Astrocyte of the cerebellum (primary cell): ENCODE results near the gene SNRPA1.

Source experiments
- DNase-seq: peaks from one replicate; pipeline ENCODE4 v3.0.0-alpha.2; 2011; ENCODE audit warnings: low read depth
- H3K4me3 ChIP-seq: 2 replicates; pipeline ENCODE4 v1.5.1; 2011; ENCODE audit warnings: mild to moderate bottlenecking, low read depth, low read length, moderate library complexity
- in situ Hi-C: cut with HindIII; loops from 2 replicates; pipeline ENCODE4 v1.10.0; 2017; ENCODE audit warnings: low sequenced_read_pairs
- TF ChIP-seq, protein P1 (sequence below): IDR thresholded peaks from 2 replicates; pipeline ENCODE4 v1.5.1; 2012; ENCODE audit warnings: low read length, low read depth, moderate library complexity, mild to moderate bottlenecking; ENCODE audit errors: missing control alignments

Gene SNRPA1

DNA sequence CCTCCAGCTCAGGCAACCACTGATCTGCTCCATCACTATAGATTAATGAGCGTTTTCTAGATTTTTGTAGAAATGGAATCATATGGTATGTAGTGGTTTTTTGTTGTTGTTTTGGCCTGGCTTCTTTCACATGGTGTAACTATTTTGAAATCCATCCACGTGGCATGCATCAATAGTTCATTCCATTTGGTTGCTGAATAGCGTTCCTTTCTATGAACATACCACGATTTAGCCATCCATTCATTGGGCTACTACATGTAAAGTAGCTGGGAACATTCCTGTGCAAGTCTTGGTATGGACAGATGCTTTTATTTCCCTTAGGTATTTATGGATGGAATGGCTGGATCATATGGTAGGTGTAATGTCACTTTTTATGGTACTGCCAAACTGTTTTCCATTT, 32.5 kb downstream of the SNRPA1 start:
- TF ChIP-seq, protein P1, sequence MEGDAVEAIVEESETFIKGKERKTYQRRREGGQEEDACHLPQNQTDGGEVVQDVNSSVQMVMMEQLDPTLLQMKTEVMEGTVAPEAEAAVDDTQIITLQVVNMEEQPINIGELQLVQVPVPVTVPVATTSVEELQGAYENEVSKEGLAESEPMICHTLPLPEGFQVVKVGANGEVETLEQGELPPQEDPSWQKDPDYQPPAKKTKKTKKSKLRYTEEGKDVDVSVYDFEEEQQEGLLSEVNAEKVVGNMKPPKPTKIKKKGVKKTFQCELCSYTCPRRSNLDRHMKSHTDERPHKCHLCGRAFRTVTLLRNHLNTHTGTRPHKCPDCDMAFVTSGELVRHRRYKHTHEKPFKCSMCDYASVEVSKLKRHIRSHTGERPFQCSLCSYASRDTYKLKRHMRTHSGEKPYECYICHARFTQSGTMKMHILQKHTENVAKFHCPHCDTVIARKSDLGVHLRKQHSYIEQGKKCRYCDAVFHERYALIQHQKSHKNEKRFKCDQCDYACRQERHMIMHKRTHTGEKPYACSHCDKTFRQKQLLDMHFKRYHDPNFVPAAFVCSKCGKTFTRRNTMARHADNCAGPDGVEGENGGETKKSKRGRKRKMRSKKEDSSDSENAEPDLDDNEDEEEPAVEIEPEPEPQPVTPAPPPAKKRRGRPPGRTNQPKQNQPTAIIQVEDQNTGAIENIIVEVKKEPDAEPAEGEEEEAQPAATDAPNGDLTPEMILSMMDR, result no peak

DNA sequence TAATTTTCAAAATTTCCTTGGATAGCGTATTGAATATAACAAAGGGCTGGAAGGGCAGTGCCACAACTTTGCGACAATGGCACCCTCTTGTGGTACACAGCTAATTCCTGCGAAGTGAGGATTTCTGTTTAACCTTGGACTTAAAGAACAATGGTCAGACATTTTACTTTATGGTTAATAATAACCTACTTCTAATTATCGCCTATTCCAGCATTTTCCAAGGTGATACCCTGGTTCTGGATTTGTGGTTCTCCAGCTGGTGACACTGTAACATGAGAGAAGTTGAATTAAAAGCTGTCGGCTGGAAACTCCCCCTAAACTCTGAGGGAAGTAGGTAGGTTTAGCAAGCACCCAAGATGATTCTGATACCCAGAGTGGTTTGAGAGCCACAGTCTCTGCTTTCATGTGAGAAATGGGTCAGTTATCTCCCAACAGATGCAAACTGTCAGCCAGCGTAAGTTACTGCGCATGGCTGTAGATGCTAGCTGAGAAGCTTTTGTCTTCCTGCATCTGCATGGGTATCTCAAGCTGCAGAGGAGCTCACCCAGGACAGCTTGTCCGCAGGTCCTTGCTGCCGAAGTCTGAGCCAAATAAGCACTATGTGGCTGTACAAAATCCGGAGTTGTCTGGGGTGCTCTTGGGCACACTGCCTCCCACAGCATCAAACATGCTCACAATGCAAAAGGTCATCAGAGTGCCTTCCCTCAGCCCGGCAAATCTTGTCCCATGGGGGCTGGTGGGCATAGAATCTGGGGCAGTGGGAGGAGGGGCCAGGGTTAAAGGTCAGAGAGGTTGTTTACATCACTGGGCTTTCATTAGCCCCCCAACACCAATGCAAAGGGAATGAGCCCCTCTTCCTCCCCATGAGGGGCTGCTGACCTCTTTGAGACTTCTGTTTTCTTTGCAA, 36.6 kb downstream of the SNRPA1 start:
- DNase-seq, result peak; percentile 66
- in situ Hi-C loops, result no loop called here
- no peak overlapping the region for H3K4me3 ChIP-seq
- TF ChIP-seq, protein P1, result peak; percentile 78

More for the DNA sequence above, 32.5 kb downstream of the SNRPA1 start:
- in situ Hi-C loops, result no loop called here
- DNase-seq, result no peak
- no peak overlapping the region for H3K4me3 ChIP-seq

DNA sequence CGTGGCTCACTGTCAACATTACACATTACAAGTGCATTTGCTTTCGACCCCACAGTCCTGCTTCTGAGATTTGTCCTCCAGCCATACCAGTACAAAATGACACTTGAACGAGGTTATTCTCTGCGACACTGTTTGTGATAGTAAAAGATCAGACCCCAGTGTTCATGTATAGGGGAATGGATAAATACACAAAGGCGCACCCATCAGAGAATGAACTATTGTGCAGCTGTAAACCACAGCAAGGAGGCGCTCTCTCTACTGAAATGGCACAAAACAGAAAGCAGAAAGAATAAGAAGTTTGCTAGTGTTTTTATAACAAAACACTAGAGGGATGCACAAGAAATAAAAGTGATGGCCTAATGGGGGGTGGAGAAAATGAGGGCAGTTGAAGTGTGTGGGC, 38.3 kb downstream of the SNRPA1 start:
- TF ChIP-seq, protein P1, result peak; percentile 46

DNA sequence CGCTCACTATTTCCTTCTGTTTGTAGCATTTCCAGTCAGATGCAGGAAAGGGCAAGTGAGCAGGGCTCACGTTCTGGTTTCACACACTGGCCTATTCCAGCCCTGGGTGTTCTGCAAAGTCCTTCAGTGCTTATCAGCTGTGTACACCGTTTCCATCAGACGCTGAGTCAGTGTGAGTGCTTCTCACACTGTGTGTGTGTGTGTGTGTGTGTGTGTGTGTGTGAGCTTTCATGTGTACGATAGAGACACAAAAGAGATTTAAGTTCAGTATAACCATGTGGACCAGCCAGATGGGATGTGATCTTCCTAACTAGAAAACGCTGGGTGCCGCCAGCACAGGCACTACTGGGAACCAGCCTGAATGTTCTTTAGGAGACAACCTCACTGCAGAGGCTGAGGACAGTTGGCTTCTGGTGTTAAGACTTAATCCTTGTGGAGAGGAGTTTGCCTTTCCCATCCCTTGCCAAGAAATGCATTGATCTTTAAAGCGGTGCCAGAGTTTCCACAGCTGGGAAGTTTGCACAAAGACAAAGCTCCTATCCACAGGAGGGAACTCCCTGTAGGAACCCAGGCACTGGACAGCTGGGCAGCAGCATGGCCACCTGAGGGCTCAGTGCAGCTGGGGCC, 39.3 kb downstream of the SNRPA1 start:
- H3K4me3 ChIP-seq, result no peak overlapping the region
- TF ChIP-seq, protein P1, result no peak
- in situ Hi-C loops, result no loop called here
- DNase-seq, result no peak

More for the DNA sequence above, 38.3 kb downstream of the SNRPA1 start:
- in situ Hi-C loops, result no loop called here
- no peak overlapping the region for H3K4me3 ChIP-seq
- no peak for DNase-seq

DNA sequence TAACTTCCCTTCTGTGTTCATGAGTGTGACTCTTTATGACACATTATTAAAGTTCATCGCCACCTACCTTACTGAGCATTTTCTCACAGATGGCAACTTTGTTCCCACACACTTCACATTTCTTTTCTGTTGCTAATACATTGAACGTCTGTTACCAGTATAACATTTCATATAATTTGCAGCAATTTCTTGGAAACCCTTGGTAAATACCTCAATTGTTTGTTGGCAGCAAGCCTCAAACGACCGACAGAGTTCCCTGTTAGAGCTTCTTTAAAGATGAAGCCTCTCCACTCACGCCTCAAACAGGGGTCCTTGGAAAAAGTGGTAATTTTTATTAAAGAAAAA, 40.0 kb downstream of the SNRPA1 start:
- H3K4me3 ChIP-seq, result no peak overlapping the region
- DNase-seq, result no peak
- in situ Hi-C loops, result no loop called here
- TF ChIP-seq, protein P1, result no peak

DNA sequence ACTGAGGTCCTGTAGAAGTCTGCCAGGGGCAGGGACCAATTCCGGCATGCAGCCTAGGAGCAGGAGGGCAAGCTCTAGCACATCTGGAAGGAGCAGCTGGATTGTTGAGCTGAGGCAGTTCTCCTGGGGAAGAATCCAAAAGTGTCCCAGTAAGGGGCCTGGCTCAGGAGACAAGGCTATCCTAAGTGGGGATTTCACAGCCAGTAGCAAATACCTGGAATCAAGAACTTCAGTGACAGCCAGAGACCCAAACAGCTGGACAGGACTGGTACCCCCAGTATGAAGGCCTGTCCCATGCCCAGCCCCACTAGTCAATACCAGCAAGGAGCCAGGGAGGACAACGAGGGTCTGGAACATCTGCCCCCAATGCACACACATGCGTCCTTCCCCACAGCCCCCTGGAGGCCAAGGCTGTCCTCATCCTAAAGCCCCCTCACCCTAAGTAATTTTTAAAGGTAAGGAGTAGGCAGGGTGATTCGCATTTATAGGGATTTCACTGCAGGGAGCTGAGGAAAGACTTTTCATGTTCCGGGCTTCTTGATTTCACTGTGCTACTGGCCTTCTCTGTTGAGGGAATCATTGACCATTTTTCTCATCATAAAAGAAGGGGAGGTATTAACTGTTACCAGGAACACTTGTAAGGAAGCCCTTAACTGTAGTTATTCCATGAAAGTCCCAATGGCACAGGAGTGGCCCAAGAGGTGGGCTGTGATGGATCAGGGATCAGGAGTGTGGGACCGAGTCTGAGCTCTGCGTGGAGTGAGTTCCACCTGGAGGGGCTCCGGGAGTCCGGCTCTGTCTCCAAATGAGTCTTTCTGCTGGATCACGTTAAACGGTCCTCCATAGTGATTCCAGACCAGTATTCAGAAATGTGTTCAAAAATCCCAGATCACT, 40.6 kb downstream of the SNRPA1 start:
- H3K4me3 ChIP-seq, result no peak overlapping the region
- TF ChIP-seq, protein P1, result no peak
- in situ Hi-C loops, result loop anchor here (5.0 kb wide), 1 partner anchor 62 kb away; no protein-coding TSS in a partner anchor
- DNase-seq, result no peak
